Esophagus squamous epithelium (tissue), 4 donors: ENCODE results near the gene DCP1B.

ENCODE experiments used
- POLR2A ChIP-seq, 4 donors: fragments of 450-650 bp; IDR thresholded peaks; one replicate each; pipeline ENCODE4 v1.6.1; 2017; ENCODE audit warnings: antibody characterized with exemption in 4 of 4, mild to moderate bottlenecking in 4 of 4, moderate library complexity in 3 of 4
- TF ChIP-seq, protein P1 (sequence below), 6 experiments: fragments of 450-650 bp in 4 of 6; fragments of 200-600 bp in 2 of 6; sonication (generic) in 2 of 6; IDR thresholded peaks; one replicate each; pipeline ENCODE4 v1.5.1; 2016 to 2019; ENCODE audit warnings: antibody characterized with exemption in 6 of 6, mild to moderate bottlenecking in 4 of 6, moderate library complexity in 4 of 6

DNA sequence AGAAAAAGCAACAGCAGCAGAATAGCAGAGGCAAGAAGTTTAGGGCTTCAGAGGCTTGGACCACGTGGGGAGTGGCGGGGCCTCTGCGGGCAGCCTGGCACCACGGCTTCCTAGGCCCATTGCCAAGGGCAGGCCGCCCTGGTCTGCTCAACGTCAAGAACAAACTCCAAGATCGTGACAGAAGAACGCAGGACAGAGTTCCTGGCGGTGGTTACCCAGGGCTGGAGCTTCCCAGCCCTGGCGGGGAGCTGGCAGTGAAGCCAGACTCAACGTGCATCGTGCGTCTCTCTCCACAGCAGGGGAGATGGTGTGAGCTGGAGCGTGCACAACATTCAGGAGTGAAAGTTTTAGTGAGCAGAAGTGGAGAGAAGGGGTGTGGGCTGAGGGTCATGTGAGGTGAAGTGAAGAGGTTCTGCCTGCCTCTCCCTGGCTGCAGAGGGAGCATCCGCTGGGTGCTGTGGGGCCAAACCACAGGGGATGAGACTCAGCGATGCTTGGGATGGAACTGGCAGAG lies 71.9 kb downstream of the DCP1B start:
- TF ChIP-seq, protein P1, sequence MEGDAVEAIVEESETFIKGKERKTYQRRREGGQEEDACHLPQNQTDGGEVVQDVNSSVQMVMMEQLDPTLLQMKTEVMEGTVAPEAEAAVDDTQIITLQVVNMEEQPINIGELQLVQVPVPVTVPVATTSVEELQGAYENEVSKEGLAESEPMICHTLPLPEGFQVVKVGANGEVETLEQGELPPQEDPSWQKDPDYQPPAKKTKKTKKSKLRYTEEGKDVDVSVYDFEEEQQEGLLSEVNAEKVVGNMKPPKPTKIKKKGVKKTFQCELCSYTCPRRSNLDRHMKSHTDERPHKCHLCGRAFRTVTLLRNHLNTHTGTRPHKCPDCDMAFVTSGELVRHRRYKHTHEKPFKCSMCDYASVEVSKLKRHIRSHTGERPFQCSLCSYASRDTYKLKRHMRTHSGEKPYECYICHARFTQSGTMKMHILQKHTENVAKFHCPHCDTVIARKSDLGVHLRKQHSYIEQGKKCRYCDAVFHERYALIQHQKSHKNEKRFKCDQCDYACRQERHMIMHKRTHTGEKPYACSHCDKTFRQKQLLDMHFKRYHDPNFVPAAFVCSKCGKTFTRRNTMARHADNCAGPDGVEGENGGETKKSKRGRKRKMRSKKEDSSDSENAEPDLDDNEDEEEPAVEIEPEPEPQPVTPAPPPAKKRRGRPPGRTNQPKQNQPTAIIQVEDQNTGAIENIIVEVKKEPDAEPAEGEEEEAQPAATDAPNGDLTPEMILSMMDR (IDR thresholded peaks at IDR 0.05) = no peak
- TF ChIP-seq POLR2A (IDR thresholded peaks at IDR 0.05) = no peak
